GM19324 (cell line): ENCODE measurements around the gene MFSD11.
A peak's percentile ranks its signal among the peaks of the same experiment; 100 is the strongest.
"Not testable (repeated sequence)": the region's sequence is repeated elsewhere in the genome, so short reads cannot be mapped to it uniquely, and the experiment has no call there.

Experiments used
- ATAC-seq: cut with Tn5 transposase; IDR thresholded peaks from one replicate; pipeline ENCODE4 v1.9.1; 2021; ENCODE audit warnings: mild to moderate bottlenecking, moderate library complexity; ENCODE audit not compliant: unreplicated experiment, low FRiP score

Gene MFSD11

DNA sequence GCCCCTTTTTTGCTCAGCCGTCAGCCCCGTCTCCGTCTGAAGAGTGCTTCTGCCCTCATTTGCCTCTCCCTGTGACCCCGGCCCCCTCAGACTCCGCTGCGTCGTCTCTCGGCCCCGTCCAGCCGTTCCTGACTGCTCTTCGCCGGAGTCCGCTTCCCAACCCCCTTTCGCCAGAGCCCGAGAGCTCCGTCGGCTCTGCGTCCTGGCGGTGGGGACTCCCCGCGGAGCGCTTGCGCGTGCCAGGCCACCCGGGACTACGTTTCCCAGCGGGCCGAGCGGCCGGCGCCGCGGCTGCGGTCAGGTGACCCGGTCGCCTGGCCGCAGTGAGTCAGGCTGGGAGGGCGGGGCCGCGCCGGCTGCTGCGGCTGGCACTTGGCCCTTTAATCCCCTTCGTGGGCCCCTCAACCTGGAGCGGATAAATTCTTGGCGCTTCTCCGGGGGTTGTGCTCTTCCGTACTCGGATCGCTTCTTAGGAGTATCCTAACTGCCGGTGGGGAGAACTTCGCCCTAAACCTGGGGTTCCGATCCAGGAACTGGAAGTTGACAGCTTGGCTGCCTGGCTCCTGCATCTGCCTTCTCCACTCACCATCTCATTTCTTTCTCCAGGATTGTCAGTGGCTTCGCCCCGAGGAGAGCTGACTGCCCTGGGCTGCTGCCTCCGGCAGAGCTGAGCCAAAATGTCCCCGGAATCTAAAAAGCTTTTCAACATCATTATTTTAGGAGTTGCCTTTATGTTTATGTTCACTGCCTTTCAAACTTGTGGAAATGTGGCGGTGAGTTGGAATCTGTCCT, at the start of gene MFSD11:
Gene MFSD11, plus strand, starts transcription at position 444 of the 792 bp plus-strand sequence. Its CDS starts 234 bp downstream, at position 678.
- ATAC-seq = peak; percentile 71

DNA sequence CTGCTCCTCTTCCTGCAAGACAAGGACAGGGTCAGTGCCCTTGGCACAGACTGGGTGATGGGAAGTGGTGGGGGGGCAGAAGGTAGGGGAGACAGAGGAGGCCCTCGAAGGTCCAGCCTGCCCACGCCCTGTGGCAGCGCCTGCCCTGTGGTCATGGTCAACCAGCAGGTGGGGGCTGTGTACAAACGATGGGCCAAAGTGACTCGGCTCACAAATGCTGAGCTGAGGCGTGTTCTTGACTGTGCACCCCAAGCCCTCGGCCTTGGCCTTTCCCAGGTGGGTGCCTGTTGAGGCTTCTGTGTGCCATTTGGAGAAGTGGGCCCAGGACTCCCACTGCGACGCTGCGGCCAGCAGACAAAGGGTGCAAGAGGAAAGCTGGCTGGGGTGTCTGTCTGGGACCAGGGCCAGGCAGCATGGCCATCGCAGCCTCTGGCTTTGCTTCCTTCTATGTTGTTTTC, 49.7 kb upstream of the MFSD11 start:
- ATAC-seq = no peak

DNA sequence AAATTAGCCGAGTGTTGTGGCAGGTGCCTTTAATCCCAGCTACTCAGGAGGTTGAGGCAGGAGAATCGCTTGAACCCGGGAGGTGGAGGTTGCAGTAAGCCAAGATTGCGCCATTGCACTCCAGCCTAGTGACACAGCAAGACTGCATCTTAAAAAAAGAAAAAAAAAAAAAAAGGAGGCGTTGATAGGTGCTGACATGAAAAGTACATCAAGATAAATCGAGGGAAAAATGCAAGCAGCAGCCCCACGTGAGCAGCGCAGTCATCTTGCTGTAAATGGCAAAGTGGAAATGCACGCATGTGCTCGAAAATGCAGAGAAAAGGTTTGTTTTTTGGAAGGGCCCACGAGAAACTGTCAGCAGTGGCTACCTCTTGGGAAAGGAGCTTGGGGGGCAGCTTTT, 48.1 kb upstream of the MFSD11 start:
- ATAC-seq = no peak

DNA sequence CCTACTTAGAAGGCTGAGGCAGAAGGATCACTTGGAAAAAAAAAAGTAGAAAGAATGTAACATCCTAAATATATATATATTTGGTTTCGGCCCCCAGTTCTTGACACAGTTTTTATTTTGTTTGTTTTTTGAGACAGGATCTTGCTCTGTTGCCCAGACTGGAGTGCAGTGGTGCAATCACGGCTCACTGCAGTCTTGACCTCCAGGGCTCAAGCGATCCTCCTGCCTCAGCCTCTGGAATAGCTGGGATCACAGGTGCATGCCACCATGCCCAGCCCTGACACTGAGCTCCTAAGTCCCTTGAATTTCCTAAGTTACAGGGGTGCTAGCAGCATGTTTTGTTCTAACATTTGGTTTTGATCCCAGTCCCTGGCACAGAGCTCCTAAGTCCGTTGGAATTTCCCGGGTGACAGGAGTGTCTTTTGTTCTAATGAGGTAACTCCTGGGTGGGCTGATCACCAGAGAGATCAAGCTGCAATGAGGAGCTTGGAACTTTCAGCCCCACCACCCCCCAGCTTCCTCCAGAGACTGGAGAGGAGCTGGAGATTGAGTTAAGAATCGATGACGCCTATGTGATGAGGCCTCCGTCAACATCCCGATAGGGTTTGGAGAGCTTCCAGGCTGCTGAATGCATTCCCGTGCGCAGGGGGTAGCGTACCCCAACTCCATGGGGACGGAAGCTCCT, 47.2 kb upstream of the MFSD11 start:
- ATAC-seq = no peak

DNA sequence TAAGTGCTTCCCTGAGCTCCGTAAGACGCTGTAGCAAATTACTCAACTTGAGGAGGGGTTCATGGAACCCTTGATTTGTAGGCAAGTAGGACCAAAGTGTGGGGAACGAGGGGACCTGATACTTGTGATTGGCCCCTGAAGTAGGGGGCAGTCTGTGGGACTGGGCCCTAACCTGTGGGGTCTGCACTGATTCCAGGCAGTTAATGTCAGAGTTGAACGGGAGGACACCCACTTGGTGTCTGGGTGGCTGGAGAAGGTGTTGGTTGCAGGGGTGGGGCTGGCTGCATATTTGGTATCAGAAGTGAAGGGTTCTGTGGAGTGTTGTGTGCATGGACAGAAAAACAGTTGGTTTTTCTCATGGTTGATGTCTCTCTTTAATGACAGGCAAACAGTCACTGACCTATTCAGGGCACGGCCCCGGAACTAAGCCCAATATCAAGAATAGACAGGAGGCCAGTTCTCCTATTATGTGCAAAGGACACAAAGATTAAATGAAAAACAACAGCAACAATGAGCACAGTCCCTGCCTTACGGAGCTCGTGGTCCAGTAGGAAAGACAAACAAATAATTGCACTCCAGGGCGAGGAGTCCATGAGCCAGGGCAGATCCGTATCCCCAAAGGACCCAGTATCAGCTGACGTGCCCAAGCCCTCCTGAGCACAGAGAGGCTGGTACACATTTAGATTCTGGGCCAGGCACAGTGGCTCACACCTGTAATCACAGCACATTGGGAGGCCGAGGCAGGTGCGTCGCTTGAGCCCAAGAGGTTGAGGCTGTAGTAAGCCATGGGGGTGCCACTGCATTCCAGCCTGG, 46.3 kb upstream of the MFSD11 start:
- no peak for ATAC-seq

DNA sequence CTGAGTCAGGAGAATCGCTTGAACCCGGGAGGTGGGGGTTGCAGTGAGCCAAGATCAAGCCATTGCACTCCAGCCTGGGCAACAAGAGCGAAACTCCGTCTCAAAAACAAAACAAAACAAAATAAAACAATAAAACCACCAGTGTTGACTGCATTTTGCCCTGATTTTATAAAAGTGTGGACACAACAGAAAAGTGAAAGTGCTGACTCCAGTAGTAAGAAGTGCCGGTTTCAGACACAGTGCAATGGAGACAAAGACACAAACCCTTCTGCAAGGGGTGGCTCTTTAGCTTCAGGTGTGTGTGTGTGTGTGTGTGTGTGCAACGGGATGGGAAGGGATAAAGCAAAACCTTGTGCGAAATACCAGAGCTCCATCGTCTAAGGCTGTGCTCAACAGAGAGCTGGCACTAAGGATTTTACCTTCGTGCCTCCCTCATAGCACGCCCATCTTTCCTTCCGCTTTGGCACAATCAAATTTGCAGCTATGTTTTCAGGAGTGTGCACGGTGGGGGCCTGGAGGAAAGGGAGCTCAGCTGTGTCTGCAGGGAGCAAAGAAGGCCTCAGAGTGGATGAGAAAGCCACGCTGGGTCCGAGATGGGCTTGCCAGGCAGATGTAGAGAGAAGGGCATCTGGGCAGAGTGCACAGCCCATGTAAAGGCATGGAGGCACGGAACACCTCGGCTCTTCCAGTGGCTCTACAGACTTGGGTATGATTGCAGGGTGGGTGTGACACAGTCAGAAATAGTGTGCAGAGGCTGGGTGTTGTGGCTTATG, 42.7 kb upstream of the MFSD11 start:
- ATAC-seq = no peak

DNA sequence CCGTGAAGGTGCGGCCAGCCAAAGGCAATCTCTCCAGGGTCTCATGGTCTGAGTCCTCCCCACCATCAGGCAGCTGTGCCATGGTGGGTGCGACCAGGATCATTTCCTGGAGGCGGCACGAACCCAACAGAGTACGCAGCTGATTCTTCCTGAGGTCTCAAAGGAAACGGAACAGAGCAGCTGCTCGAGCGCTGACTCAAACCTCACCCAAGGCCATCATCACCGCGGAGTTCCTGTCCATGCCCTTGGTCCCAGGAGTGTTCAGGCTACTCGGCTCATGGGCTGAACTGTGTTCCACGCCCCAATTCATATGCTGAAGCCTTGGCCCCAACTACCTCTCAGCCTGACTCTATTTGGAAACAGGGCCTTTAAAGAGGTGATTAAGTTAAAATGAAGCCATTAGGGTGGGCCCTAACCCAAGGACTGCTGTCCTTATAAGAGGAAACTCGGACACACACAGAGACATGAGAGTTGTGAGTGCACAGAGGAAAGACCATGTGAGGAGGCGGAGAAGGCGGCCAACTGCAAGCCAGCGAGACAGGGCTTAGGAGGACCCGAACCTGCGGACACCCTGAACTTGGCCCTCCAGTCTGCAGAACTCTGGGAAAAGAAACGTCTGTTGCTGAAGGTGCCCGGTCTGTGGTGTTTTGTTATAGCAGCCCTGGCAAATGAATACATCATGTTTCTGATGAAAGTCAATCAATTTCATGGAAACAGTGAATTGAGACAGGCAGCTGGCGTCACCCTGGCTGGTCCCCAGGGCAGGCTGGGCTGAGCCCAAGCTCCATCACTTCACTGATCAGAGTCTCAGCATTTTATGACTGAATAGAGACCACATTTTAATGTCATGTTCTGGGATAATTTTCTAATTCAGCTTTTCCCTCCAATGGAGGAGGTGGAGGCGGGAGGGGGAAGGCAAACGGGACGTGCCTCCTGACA, 40.9 kb upstream of the MFSD11 start:
- ATAC-seq = no peak

DNA sequence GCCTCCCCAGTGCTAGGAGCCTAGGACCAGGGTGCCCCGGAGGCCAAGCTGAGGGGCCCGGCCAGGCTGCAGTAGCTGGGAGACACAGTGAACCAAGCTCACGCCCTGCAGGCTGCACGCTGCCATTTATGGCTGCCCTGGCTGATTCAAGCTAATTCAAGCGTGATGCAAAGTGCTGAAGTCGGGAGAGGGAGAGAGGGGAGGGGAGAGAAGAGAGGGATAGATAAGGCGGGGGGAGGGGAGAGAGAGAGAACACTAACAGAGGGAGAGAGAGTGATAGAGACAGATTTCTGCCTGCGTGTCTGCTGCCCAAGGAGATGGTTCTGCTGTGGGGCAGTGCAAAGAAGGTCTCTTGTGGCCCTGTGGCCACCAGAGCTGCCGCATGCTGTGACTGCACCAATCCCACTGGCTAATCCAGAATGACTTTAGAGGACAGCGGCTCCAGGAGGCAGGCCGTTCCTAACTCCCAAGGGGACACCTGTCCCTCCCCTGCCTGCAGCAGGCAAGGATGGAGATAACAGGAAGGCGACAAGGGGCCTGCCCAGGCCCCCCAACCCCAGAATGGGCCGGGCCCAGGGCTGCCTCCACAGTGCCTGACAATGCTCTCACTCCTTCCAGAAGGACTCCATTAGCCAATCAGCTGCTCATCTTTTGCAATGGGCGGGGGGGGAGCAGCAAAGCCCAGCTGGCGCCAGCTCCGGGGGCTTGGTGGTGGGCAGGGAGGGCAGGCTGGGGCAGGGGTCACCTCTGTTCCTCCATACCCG, 40.0 kb upstream of the MFSD11 start:
- no peak for ATAC-seq

DNA sequence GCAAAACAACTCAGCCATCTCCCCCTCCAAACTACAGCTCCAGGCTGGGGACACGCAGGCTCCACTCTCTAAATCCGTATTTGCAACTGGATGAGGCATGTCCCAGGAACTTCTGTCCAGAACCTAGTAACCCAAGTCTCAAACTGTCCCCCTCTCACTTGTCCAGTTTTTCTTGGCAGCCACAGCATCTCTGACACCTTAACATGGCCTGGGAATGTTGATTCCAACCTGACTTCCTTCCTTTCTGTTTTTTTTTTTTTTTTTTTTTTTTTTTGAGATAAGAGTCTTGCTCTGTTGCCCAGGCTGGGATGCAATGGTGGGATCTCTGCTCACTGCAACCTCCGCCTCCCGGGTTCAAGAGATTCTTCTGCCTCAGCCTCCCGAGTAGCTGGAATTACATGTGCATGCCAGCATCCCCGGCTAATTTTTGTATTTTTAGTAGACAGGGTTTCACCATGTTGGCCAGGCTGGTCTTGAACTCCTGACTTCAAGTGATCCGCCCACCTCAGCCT, 39.4 kb upstream of the MFSD11 start:
- not testable (repeated sequence) for ATAC-seq

DNA sequence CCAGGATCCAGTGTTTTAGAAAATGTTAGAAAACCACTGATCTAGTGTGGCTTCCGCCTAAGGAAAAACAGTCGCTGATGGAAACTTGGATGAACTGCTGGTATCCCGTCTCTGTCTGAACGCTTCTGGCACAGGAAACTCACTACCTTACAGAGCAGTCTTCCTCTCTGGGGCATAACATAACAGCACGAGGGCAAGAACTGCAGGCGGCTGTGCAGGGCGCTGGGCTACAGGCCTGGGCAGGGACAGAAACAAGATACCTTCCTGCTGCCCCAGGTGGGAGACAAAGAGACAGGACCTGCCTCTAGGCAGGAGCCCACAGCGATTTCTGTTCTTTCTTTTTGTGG, 37.7 kb upstream of the MFSD11 start:
- no peak for ATAC-seq

DNA sequence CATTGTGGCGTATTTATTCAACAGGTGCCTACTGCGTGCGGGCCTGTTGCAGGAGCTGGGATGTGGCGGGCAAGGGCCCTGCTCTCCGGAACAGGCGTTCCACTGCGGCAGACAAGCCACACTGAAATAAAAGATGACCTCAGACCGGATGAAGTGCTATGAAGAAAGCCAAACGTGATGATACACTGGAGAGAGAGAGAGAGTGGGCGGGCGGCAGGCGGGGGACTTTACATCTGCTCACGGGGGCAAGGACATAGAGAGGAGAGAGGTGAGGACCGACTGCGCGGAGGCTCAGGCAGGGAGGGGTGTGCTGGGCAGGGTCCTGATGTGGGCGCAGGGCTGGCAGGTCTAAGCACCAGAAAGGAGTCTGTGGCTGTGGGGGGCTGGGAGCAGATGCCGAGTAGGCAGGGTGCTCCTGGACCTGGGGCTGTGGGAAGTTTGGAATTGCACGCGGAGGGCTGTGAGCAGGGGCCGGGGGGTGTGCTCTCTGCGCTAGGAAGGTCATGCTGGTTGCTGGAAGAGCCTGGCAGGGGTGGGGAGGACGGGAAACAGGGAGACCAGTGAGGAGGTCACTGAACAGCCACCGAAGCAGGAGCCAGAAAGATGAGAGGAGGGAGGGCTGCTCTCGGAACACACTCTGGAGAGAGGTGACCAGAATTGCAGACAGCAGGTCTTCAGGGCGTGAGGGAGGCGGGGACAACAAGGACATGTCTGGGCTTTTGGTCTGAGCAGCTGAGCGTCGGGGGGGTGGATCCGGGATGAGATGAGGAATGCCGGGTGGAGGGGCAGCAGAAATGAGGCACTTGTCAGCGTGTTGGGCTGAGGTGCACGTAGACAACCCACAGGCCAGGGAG, 37.1 kb upstream of the MFSD11 start:
- ATAC-seq = no peak

DNA sequence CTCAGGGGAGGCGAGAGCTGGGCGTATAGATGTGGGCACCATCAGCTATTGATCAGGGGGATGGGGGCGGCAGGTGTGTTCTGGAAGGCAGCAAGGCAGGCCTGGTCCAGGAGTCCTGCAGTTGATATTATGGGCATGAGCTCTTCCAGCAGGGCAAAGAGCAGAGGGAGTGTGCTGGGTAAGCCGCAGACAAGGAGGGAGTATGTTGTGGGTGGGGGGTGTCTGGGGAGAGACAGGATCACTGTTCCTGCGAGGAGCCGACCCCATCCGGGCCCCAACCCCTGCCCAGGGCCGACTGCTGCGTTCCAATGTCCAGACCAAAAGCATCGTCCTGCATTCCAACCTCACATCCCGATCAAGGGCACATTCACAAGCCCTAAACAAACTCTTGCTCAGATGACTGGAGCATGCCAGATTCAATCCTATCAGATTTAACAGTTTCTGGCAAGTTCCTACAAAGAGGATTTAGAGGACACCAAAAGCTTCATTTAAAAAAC, 36.4 kb upstream of the MFSD11 start:
- ATAC-seq = no peak

DNA sequence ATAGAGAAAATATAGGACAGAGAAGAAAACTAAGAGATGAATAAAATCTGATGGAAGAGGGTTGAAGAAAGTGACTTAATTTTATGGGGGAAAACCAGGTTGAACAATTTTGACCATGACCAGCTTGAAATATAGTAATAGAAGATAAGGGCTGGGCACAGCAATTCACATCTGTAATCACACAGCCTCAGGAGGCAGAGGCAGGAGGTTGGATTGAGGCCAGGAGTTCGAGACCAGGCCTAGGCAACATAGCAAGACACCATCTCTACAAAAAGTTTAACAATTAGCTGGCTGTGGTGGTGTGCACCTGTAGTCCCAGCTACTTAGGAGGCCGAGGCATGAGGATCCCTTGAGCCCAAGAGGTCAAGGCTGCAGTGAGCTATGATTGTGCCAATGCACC, 35.8 kb upstream of the MFSD11 start:
- no peak for ATAC-seq

DNA sequence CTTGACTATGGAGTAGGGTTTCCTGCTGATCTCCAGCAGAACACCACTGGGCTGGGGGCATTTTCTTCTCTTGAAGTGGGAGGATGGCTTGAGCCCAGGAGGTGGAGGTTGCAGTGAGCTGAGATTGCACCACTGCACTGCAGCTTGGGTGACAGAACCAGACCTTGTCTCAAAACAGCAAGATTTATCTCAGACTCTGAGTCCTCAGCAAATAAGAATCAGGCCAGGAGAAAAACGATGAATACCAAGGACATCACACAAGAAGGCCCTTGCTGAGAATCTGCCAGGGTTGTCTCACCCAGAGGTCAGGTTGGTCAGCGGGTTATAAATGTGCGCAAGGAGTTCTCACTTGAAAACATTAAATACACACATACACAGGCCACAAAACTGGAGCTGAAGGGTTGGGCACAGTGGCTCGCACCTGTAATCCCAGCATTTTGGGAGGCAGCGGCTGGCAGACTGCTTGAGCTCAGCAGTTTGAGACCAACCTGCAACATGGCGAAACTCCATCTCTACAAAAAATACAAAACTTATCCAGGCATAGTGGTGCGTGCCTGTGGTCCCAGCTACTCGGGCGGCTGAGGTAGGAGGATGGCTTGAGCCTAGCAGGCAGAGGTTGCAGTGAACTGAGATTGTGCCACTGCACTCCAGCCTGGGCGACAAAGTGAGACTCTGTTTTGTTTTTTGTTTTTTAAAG, 34.8 kb upstream of the MFSD11 start:
- ATAC-seq = no peak

DNA sequence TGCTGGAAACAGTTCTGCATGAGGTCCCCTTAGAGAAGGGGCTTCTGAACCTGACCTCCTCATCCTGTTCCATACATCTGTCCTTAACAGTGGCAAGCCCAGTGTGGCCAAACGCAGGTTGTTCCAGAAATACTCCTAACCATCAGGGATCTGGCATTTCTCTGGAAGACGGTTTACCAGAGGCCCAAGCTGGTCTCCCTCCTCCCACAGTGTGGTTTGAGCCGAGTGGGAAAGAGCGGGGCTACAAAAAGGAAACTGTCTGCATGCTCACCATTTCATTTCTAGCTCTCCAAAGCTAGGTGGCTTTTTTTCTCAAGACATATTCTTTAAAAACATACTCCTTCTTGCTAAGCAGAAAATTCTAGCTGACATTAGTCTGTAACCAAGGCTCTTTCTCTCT, 33.1 kb upstream of the MFSD11 start:
- ATAC-seq = no peak

DNA sequence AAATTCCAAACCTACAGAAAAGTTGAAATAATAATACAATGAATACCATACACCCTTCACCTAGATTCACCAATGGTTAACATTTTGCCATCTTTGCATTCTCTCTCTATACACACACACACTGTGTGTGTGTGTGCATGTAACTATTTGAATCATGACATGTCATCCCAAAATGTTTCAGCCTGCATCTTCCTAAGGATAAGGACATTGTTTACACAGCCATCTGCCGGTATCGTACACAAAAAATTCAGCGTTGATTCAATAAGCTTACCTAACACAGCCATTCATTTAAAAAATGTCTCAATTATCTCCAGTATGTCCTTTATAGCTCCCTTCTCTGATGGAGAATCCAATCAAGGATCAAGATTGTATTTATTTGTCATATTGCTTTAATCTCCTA, 31.1 kb upstream of the MFSD11 start:
- no peak for ATAC-seq
